GM12878 (cell line): ENCODE measurements around the gene HECTD2. TPM values are rescaled to one million over a fixed set of nuclear protein-coding genes. Genes with fewer than 3 reads are reported as not detected.

Experiments
- ATAC-seq: fragments of 200-7000 bp; cut with Tn5 transposase; 3 replicates; pipeline ENCODE4 v1.9.1; 2020; ENCODE audit warnings: mild to moderate bottlenecking, moderate library complexity
- BruUV-seq: library from RNA; stranded (reverse); fragments of 400-500 nt; replicated peaks from 2 replicates; lab custom pipeline; 2021; lab: Mats Ljungman, UMichigan
- CTCF ChIA-PET: fragments of 300-600 bp; sonication (Branson Sonifier 250); formaldehyde crosslinking; extraction: SDS; loops from one replicate; lab custom pipeline; 2021; ENCODE audit warnings: inconsistent platforms; lab: Yijun Ruan, JAX
- POLR2A ChIA-PET: fragments of 350-600 bp; formaldehyde crosslinking; extraction: SDS; loops from one replicate; lab custom pipeline; 2021; ENCODE audit warnings: inconsistent platforms; lab: Charles Lee
- RAD21 ChIA-PET: fragments of 300-600 bp; sonication (Branson Sonifier 250); formaldehyde crosslinking; loops from one replicate; lab custom pipeline; 2023; ENCODE audit warnings: antibody characterized with exemption; ENCODE audit not compliant: unreplicated experiment; lab: Charles Lee
- SMC1A ChIA-PET: fragments of 300-600 bp; sonication (Branson Sonifier 250); formaldehyde crosslinking; loops from one replicate; lab custom pipeline; 2023; ENCODE audit not compliant: unreplicated experiment, uncharacterized antibody; lab: Charles Lee
- DNase-seq: peaks from one replicate; pipeline ENCODE4 v3.0.0-alpha.2; 2011; ENCODE audit warnings: low read depth, low spot score
- FAIRE-seq: peaks from 3 replicates; lab custom pipeline; 2011; peaks lifted over from hg19 to GRCh38; lab: Jason Lieb, UNC
- H2AFZ ChIP-seq: 2 replicates; pipeline ENCODE4 v1.6.0; 2011; ENCODE audit warnings: low read depth, low read length, control low read depth; ENCODE audit not compliant: control insufficient read depth
- H3K27ac ChIP-seq: 2 replicates; pipeline ENCODE4 v1.5.1; 2011; ENCODE audit warnings: control low read depth; ENCODE audit not compliant: control insufficient read depth, insufficient read depth
- H3K27me3 ChIP-seq, 2 experiments: replicated peaks in 1 of 2; 2 replicates each; pipeline versions ENCODE4 v1.6.0 to v1.6.1; 2011; ENCODE audit warnings: low read length in 1 of 2; ENCODE audit not compliant: control insufficient read depth in 2 of 2, insufficient read depth in 2 of 2
- H3K36me3 ChIP-seq, 2 experiments: 2 replicates each; pipeline ENCODE4 v1.5.1; 2011; ENCODE audit warnings: low read length in 1 of 2; ENCODE audit not compliant: control insufficient read depth in 2 of 2, insufficient read depth in 2 of 2
- H3K4me1 ChIP-seq: 2 replicates; pipeline ENCODE4 v1.6.1; 2011; ENCODE audit warnings: mild to moderate bottlenecking, low read length, moderate library complexity, mixed read lengths; ENCODE audit not compliant: control insufficient read depth, insufficient read depth
- H3K4me2 ChIP-seq: 2 replicates; pipeline ENCODE4 v1.6.0; 2011; ENCODE audit warnings: control low read depth; ENCODE audit not compliant: control insufficient read depth, insufficient read depth
- H3K4me3 ChIP-seq: fragments of 200-600 bp; sonication (generic); 2 replicates; pipeline ENCODE4 v1.5.1; 2016
- H3K79me2 ChIP-seq: 2 replicates; pipeline ENCODE4 v1.6.0; 2011; ENCODE audit warnings: low read length; ENCODE audit not compliant: control insufficient read depth, insufficient read depth
- H3K9ac ChIP-seq: 2 replicates; pipeline ENCODE4 v1.8.0; 2011; ENCODE audit warnings: low read length, control low read depth, mixed read lengths; ENCODE audit not compliant: control insufficient read depth, insufficient read depth
- H3K9me3 ChIP-seq: replicated peaks from 3 replicates; pipeline ENCODE4 v1.5.1; 2011; ENCODE audit warnings: mild to moderate bottlenecking, low read length; ENCODE audit not compliant: control insufficient read depth, insufficient read depth
- H4K20me1 ChIP-seq: 2 replicates; pipeline ENCODE4 v1.6.0; 2011; ENCODE audit not compliant: control insufficient read depth, insufficient read depth
- ATF2 ChIP-seq: IDR thresholded peaks from 2 replicates; pipeline ENCODE4 v1.6.1; 2012; ENCODE audit warnings: low read length, inconsistent platforms
- CHD2 ChIP-seq: IDR thresholded peaks from 2 replicates; pipeline ENCODE4 v1.6.1; 2011; ENCODE audit warnings: low read depth, low read length, improper control_type of control experiment, borderline replicate concordance
- CUX1 ChIP-seq: IDR thresholded peaks from 2 replicates; pipeline ENCODE4 v1.6.1; 2012; ENCODE audit warnings: improper control_type of control experiment, low read depth, low read length; ENCODE audit not compliant: insufficient replicate concordance
- EGR1 ChIP-seq, 2 experiments: IDR thresholded peaks; 1 replicate in 1 of 2; 2 replicates in 1 of 2; pipeline ENCODE4 v1.6.1; 2011 to 2012; ENCODE audit warnings: low read depth in 2 of 2, low read length in 2 of 2, borderline replicate concordance in 1 of 2, mild to moderate bottlenecking in 1 of 2, moderate library complexity in 1 of 2
- EZH2 ChIP-seq: IDR thresholded peaks from 2 replicates; pipeline ENCODE4 v1.6.1; 2012; ENCODE audit warnings: low read depth, mild to moderate bottlenecking, control low read depth, inconsistent platforms, low read length, borderline replicate concordance; ENCODE audit not compliant: control insufficient read depth
- HDGF ChIP-seq: fragments of 450-650 bp; IDR thresholded peaks from 2 replicates; pipeline ENCODE4 v1.6.1; 2016; ENCODE audit warnings: antibody characterized with exemption
- KLF5 ChIP-seq: fragments of 450-650 bp; IDR thresholded peaks from 2 replicates; pipeline ENCODE4 v1.6.1; 2014; ENCODE audit warnings: mild to moderate bottlenecking; ENCODE audit not compliant: partially characterized antibody
- RUNX3 ChIP-seq: IDR thresholded peaks from 2 replicates; pipeline ENCODE4 v1.6.1; 2012; ENCODE audit warnings: low read length, inconsistent platforms
- USF1 ChIP-seq: IDR thresholded peaks from 2 replicates; pipeline ENCODE4 v1.6.1; 2011; ENCODE audit warnings: borderline replicate concordance, low read depth, mild to moderate bottlenecking, moderate library complexity, mixed read lengths, low read length; ENCODE audit not compliant: insufficient read depth; ENCODE audit errors: extremely low read length
- ZBTB11 ChIP-seq: fragments of 450-650 bp; formaldehyde crosslinking; IDR thresholded peaks from 2 replicates; pipeline ENCODE4 v1.5.0; 2022; ENCODE audit warnings: mild to moderate bottlenecking, missing genetic modification characterization
- ZNF622 ChIP-seq: fragments of 450-650 bp; IDR thresholded peaks from 2 replicates; pipeline ENCODE4 v1.6.1; 2017; ENCODE audit warnings: mild to moderate bottlenecking, inconsistent platforms
- WGBS: methylation state at CpG from one replicate; pipeline ENCODE4 v1.1.6; 2016; ENCODE audit warnings: low lambda C conversion rate; ENCODE audit not compliant: insufficient replicate concordance, insufficient coverage; ENCODE audit errors: missing lambda C conversion rate; 5-methylcytosine and 5-hydroxymethylcytosine counted together
- in situ Hi-C: fragments of 300-500 bp; cut with MboI; formaldehyde crosslinking; loops from 9 replicates; pipeline ENCODE4 v1.14.3; 2018; ENCODE audit warnings: mixed read lengths
- intact Hi-C: fragments of 100-400 bp; cut with micrococcal nuclease; formaldehyde crosslinking; loops from one replicate; pipeline ENCODE4 v1.14.2; 2022; ENCODE audit not compliant: unreplicated experiment
- polyA plus RNA-seq, 11 experiments: library from polyadenylated mRNA; depleted of rRNA in 4 of 11; unstranded in 6 of 11; stranded (reverse) in 5 of 11; fragments of >200 nt; fragmentation: Nextera tagmentation in 4 of 11; fragmentation: Illumina TruSeq in 1 of 11; extraction: Ambion mirVana in 4 of 11; extraction: Trizol in 1 of 11; gene quantifications; 1 replicate in 1 of 11; 2 replicates in 10 of 11; pipeline versions ENCODE4 v1.2.1 to v1.2.3, GENCODE V29; 2011 to 2016; ENCODE audit warnings: inconsistent platforms in 2 of 11, missing spikeins in 2 of 11, low read depth in 1 of 11
- total RNA-seq, 4 experiments: library from RNA; depleted of rRNA in 3 of 4; stranded (reverse); fragments of >200 nt in 3 of 4; fragmentation: Illumina TruSeq in 1 of 4; extraction: Trizol in 1 of 4; gene quantifications; 2 replicates each; pipeline versions ENCODE4 v1.2.1 to v1.2.3, GENCODE V29; 2013 to 2021

HECTD2 gene
- total and polyA plus RNA-seq, 10 of the 15 experiments (the other 5 are each of a cell fraction or from before 2014, with no cell fraction given), result 0.87 to 3.0 (median 1.7) TPM

- TF ChIP-seq CUX1, result no peak
Observed at GRCh38 chr10:91536111-91536510, 126.0 kb downstream of the HECTD2 start (continued).

- H3K27ac ChIP-seq, result no peak overlapping the region
- H3K4me3 ChIP-seq, result no peak overlapping the region
- BruUV-seq, result no TSS peak
- 0% methylated on average over 2 of the region's 2 CpGs for WGBS
- H4K20me1 ChIP-seq, result no peaks in the 10 kb centered on the region
- no peak overlapping the region for H3K9ac ChIP-seq
- ChIA-PET RAD21 (no interaction called here), POLR2A (no interaction called here), SMC1A (no interaction called here), CTCF (no interaction called here)
- no peak for FAIRE-seq
- no peaks in the 10 kb centered on the region for H3K9me3 ChIP-seq
- TF ChIP-seq KLF5 (no peak), ZNF622 (no peak), USF1 (no peak), EGR1 (IDR thresholded peaks at IDR 0.05; ENCODE audit: borderline replicate concordance in 1 of 2, low read depth in 2 of 2, low read length in 2 of 2) (no peak), HDGF (no peak), ZBTB11 (CRISPR knock-in tag) (no peak), EZH2 (no peak), CHD2 (no peak), RUNX3 (no peak), ATF2 (no peak)
- no peak for ATAC-seq
- no peaks in the 10 kb centered on the region for H3K36me3 ChIP-seq
- H3K4me1 ChIP-seq, result peaks cover 5% of the 10 kb centered on the region; the same call in 1 of the 2 replicates
- H3K79me2 ChIP-seq, result no peaks in the 10 kb centered on the region
- no peak overlapping the region for H2AFZ ChIP-seq
- no peak overlapping the region for H3K4me2 ChIP-seq
- no peaks in the 10 kb centered on the region; a peak in 1 of 4 replicates for H3K27me3 ChIP-seq
- in situ Hi-C loops, result no loop called here
- DNase-seq, result no peak
- intact Hi-C loops, result no loop called here
Observed at GRCh38 chr10:91536733-91537132, 126.6 kb downstream of the HECTD2 start.
